K562 (cell line): ENCODE data around the gene GRM3. TPM values are rescaled to one million over a fixed set of nuclear protein-coding genes. Genes with fewer than 3 reads are reported as not detected.

Experiments
- ATAC-seq: fragments of 200-7000 bp; cut with Tn5 transposase; 3 replicates; pipeline ENCODE4 v1.9.1; 2020; ENCODE audit warnings: moderate library complexity
- BruUV-seq: library from RNA; stranded (reverse); fragments of 400-500 nt; replicated peaks from 2 replicates; lab custom pipeline; 2021; lab: Mats Ljungman, UMichigan
- CTCF ChIA-PET: fragments of 300-600 bp; formaldehyde crosslinking; extraction: SDS; loops from one replicate; lab custom pipeline; 2021; ENCODE audit warnings: low intra/inter-chr PET ratio; lab: Yijun Ruan, JAX
- POLR2A ChIA-PET: fragments of 300-600, 350-650 bp; sonication (Branson Sonifier 250); formaldehyde crosslinking; extraction: SDS; loops from one replicate; lab custom pipeline; 2021; ENCODE audit warnings: antibody characterized with exemption, inconsistent platforms; lab: Yijun Ruan, JAX
- DNase-seq, 4 experiments: peaks; one replicate each; pipeline versions ENCODE4 v3.0.0 to v3.0.0-alpha.2; 2011 to 2018; ENCODE audit warnings: low spot score in 3 of 4, mixed read lengths in 3 of 4; ENCODE audit errors: extremely low read depth in 1 of 4
- FAIRE-seq: peaks from 2 replicates; lab custom pipeline; 2011; peaks lifted over from hg19 to GRCh38; lab: Jason Lieb, UNC
- H2AFZ ChIP-seq: 2 replicates; pipeline ENCODE4 v1.6.0; 2011; ENCODE audit warnings: low read depth, low read length, control low read depth, inconsistent platforms
- H3K27ac ChIP-seq: fragments of 200-600 bp; 3 replicates; pipeline ENCODE4 v1.8.0; 2011; ENCODE audit warnings: low read depth, mild to moderate bottlenecking, control low read depth, inconsistent platforms, low read length, moderate library complexity, mixed read lengths; ENCODE audit errors: extremely low read depth
- H3K27me3 ChIP-seq, 2 experiments: fragments of 300-600 bp in 1 of 2; 2 replicates in 1 of 2; 3 replicates in 1 of 2; pipeline versions ENCODE4 v1.6.0 to v1.8.0; 2011; ENCODE audit warnings: inconsistent platforms in 2 of 2, low read length in 2 of 2, mild to moderate bottlenecking in 1 of 2, mixed read lengths in 1 of 2, moderate library complexity in 1 of 2; ENCODE audit not compliant: control insufficient read depth in 2 of 2, insufficient read depth in 2 of 2
- H3K36me3 ChIP-seq: fragments of 300-600 bp; 3 replicates; pipeline ENCODE4 v1.8.0; 2011; ENCODE audit warnings: mild to moderate bottlenecking, low read length, inconsistent platforms; ENCODE audit not compliant: control insufficient read depth, insufficient read depth
- H3K4me1 ChIP-seq, 2 experiments: fragments of 200-600 bp in 1 of 2; replicated peaks in 1 of 2; 2 replicates in 1 of 2; 3 replicates in 1 of 2; pipeline versions ENCODE4 v1.5.1 to v1.8.0; 2011; ENCODE audit warnings: inconsistent platforms in 2 of 2, low read length in 2 of 2, mild to moderate bottlenecking in 1 of 2, mixed read lengths in 1 of 2, moderate library complexity in 1 of 2; ENCODE audit not compliant: control insufficient read depth in 2 of 2, insufficient read depth in 2 of 2
- H3K4me2 ChIP-seq: 2 replicates; pipeline ENCODE4 v1.6.1; 2011; ENCODE audit warnings: low read length, control low read depth, inconsistent platforms, mixed read lengths; ENCODE audit not compliant: insufficient read depth
- H3K4me3 ChIP-seq: fragments of 200-600 bp; sonication (generic), shearing (Covaris generic); 2 replicates; pipeline ENCODE4 v1.5.1; 2016; ENCODE audit warnings: control low read depth, inconsistent platforms
- H3K79me2 ChIP-seq: fragments of 200-600 bp; 3 replicates; pipeline ENCODE4 v1.8.0; 2011; ENCODE audit warnings: low read length, inconsistent platforms; ENCODE audit not compliant: control insufficient read depth, insufficient read depth
- H3K9ac ChIP-seq, 2 experiments: 2 replicates each; pipeline versions ENCODE4 v1.6.0 to v1.6.1; 2011; ENCODE audit warnings: low read depth in 2 of 2, low read length in 2 of 2, control low read depth in 1 of 2, inconsistent platforms in 1 of 2, mild to moderate bottlenecking in 1 of 2, mixed read lengths in 1 of 2; ENCODE audit not compliant: insufficient read depth in 1 of 2
- H3K9me1 ChIP-seq: one replicate; pipeline ENCODE4 v1.6.0; 2011; ENCODE audit warnings: inconsistent platforms, mild to moderate bottlenecking, low read length, moderate library complexity; ENCODE audit not compliant: control insufficient read depth, insufficient read depth
- H3K9me3 ChIP-seq: replicated peaks from 2 replicates; pipeline ENCODE4 v1.5.1; 2011; ENCODE audit warnings: low read depth, low read length, inconsistent platforms; ENCODE audit not compliant: control insufficient read depth, insufficient read depth
- H4K20me1 ChIP-seq: replicated peaks from 2 replicates; pipeline ENCODE4 v1.6.1; 2011; ENCODE audit warnings: low read length, inconsistent platforms, mixed read lengths; ENCODE audit not compliant: control insufficient read depth, insufficient read depth
- ARID2 ChIP-seq: fragments of 450-650 bp; IDR thresholded peaks from 2 replicates; pipeline ENCODE4 v1.6.1; 2017; ENCODE audit warnings: antibody characterized with exemption, mild to moderate bottlenecking
- CREB5 ChIP-seq: fragments of 250-450 bp; sonication (Bioruptor Pico); IDR thresholded peaks from 2 replicates; pipeline ENCODE4 v1.5.0; 2020; ENCODE audit warnings: mild to moderate bottlenecking
- DNMT1 ChIP-seq: fragments of 450-650 bp; IDR thresholded peaks from 2 replicates; pipeline ENCODE4 v1.6.1; 2016; ENCODE audit warnings: antibody characterized with exemption, mild to moderate bottlenecking
- EHMT2 ChIP-seq: fragments of 450-650 bp; IDR thresholded peaks from 2 replicates; pipeline ENCODE4 v1.6.1; 2018; ENCODE audit warnings: antibody characterized with exemption
- GABPA ChIP-seq: fragments of 200-800 bp; sonication (Bioruptor generic); conservative IDR thresholded peaks from 2 replicates; pipeline ENCODE4 v1.6.1; 2016; ENCODE audit warnings: low read depth, missing genetic modification characterization, missing compliant biosample characterization
- GABPB2 ChIP-seq: fragments of 250-450 bp; sonication (Bioruptor Pico); conservative IDR thresholded peaks from 2 replicates; pipeline ENCODE4 v1.5.1; 2021; ENCODE audit warnings: mild to moderate bottlenecking
- RBM39 ChIP-seq: fragments of 200-400 bp; formaldehyde crosslinking; optimal IDR thresholded peaks from 2 replicates; pipeline ENCODE3; 2018; ENCODE audit warnings: low read depth, low read length
- STAT5A ChIP-seq: IDR thresholded peaks from 2 replicates; pipeline ENCODE4 v1.6.1; 2012; ENCODE audit warnings: low read length, inconsistent platforms, borderline replicate concordance
- TAF9B ChIP-seq: fragments of 450-650 bp; IDR thresholded peaks from 2 replicates; pipeline ENCODE4 v1.6.1; 2018; ENCODE audit warnings: mild to moderate bottlenecking; ENCODE audit not compliant: partially characterized antibody
- TRIM28 ChIP-seq: fragments of 450-650 bp; IDR thresholded peaks from 2 replicates; pipeline ENCODE4 v1.6.1; 2017
- ZBTB33 ChIP-seq: sonication (generic); formaldehyde crosslinking; IDR thresholded peaks from 2 replicates; pipeline ENCODE4 v1.8.1; 2023; ENCODE audit warnings: mild to moderate bottlenecking, missing genetic modification reagents
- ZNF134 ChIP-seq: fragments of 250-450 bp; sonication (Bioruptor Pico); conservative IDR thresholded peaks from 2 replicates; pipeline ENCODE4 v1.4.0; 2020
- ZNF165 ChIP-seq: fragments of 250-450 bp; sonication (Bioruptor Pico); IDR thresholded peaks from 2 replicates; pipeline ENCODE4 v1.4.0; 2020; ENCODE audit warnings: borderline replicate concordance
- ZNF316 ChIP-seq: fragments of 450-650 bp; IDR thresholded peaks from 2 replicates; pipeline ENCODE4 v1.6.1; 2016
- WGBS: fragments of 100-300 bp; shearing (Covaris generic); methylation state at CpG from one replicate; pipeline ENCODE4 v1.1.6; 2016; ENCODE audit warnings: low coverage, mixed read lengths; ENCODE audit not compliant: insufficient coverage; ENCODE audit errors: missing lambda C conversion rate; 5-methylcytosine and 5-hydroxymethylcytosine counted together
- in situ Hi-C: fragments of 300-500 bp; cut with MboI; formaldehyde crosslinking; loops from 4 replicates; pipeline ENCODE4 v1.15.0; 2018; ENCODE audit warnings: inconsistent platforms, mixed read lengths
- intact Hi-C: fragments of 100-400 bp; cut with micrococcal nuclease; formaldehyde crosslinking; loops from 2 replicates; pipeline ENCODE4 v1.14.2; 2022
- polyA plus RNA-seq, 8 experiments: library from polyadenylated mRNA; depleted of rRNA in 4 of 8; stranded (reverse) in 5 of 8; unstranded in 3 of 8; fragments of >200 nt; fragmentation: Nextera tagmentation in 2 of 8; fragmentation: Illumina TruSeq in 1 of 8; extraction: Ambion mirVana in 2 of 8; extraction: Trizol in 1 of 8; gene quantifications; 2 replicates each; pipeline versions ENCODE4 v1.2.1 to v1.2.3, GENCODE V29; 2011 to 2014; ENCODE audit warnings: inconsistent platforms in 1 of 8, missing spikeins in 1 of 8
- total RNA-seq, 7 experiments: library from RNA; depleted of rRNA in 6 of 7; stranded (reverse); fragments of >200 nt in 6 of 7; fragmentation: Illumina TruSeq in 2 of 7; extraction: Trizol in 2 of 7; gene quantifications; 2 replicates each; pipeline versions ENCODE4 v1.2.1 to v1.2.3, GENCODE V29; 2011 to 2021; ENCODE audit warnings: low replicate concordance in 1 of 7

GRM3 gene
- total and polyA plus RNA-seq, 9 of the 15 experiments (the other 6 are each of a cell fraction or from before 2014, with no cell fraction given) = 0.03 to 0.08 (median 0.03) TPM; not detected in 6

GRCh38 chr7:86826948-86827347, 183.2 kb downstream of the GRM3 start:
- in situ Hi-C loops = no loop called here
- TF ChIP-seq EHMT2 (no peak), ZNF134 (CRISPR knock-in tag) (no peak), ZNF316 (peak; percentile 48; the same call in 1 of the 2 replicates), ZNF165 (CRISPR knock-in tag) (no peak)
- no peak overlapping the region for H3K4me2 ChIP-seq
- DNase-seq = no peak
- H3K9ac ChIP-seq = no peak overlapping the region
- H3K27ac ChIP-seq = no peak overlapping the region
- no peaks in the 10 kb centered on the region for H3K79me2 ChIP-seq
- no peaks in the 10 kb centered on the region for H3K36me3 ChIP-seq
- ChIA-PET CTCF (no interaction called here), POLR2A (interaction anchor here (0.6 kb wide), 2 partner anchors 42 to 1275 kb away, joined by 4 to 5 read pairs; no protein-coding TSS in a partner anchor)
- no TSS peak for BruUV-seq
- 0% methylated on average over 1 of the region's 1 CpG for WGBS
- FAIRE-seq = no peak
- no peaks in the 10 kb centered on the region for H3K27me3 ChIP-seq
- H3K4me1 ChIP-seq = no peaks in the 10 kb centered on the region
- H3K9me3 ChIP-seq = no peaks in the 10 kb centered on the region
- H2AFZ ChIP-seq = no peak overlapping the region
- no peaks in the 10 kb centered on the region for H3K9me1 ChIP-seq
- no peak for ATAC-seq
- intact Hi-C loops = loop anchor here (10.0 kb wide), 1 partner anchor 408 kb away; no protein-coding TSS in a partner anchor
- no peaks in the 10 kb centered on the region for H4K20me1 ChIP-seq
- H3K4me3 ChIP-seq = no peak overlapping the region

GRCh38 chr7:86833360-86833759, 189.7 kb downstream of the GRM3 start:
- no peaks in the 10 kb centered on the region for H3K4me1 ChIP-seq
- CTCF ChIA-PET = no interaction called here
- H2AFZ ChIP-seq = no peak overlapping the region
- TF ChIP-seq TAF9B (no peak), GABPA (no peak), STAT5A (no peak), DNMT1 (no peak), GABPB2 (no peak), CREB5 (no peak), RBM39 (no peak), ZBTB33 (CRISPR knock-in tag) (no peak), ARID2 (no peak), TRIM28 (no peak)

More at GRCh38 chr7:86833360-86833759, 189.7 kb downstream of the GRM3 start:
- H3K4me3 ChIP-seq = no peak overlapping the region
- no peaks in the 10 kb centered on the region for H3K36me3 ChIP-seq
- H3K79me2 ChIP-seq = no peaks in the 10 kb centered on the region
- no peaks in the 10 kb centered on the region for H4K20me1 ChIP-seq
- H3K9me1 ChIP-seq = no peaks in the 10 kb centered on the region
- no peak for ATAC-seq
- in situ Hi-C loops = no loop called here
- intact Hi-C loops = no loop called here
- no peak overlapping the region for H3K4me2 ChIP-seq
- no TSS peak for BruUV-seq
- no peaks in the 10 kb centered on the region for H3K9me3 ChIP-seq
- POLR2A ChIA-PET = interaction anchor here (0.8 kb wide), 1 partner anchor 20 kb away, joined by 3 read pairs; no protein-coding TSS in a partner anchor
- no peak for FAIRE-seq
- no peaks in the 10 kb centered on the region for H3K27me3 ChIP-seq
- no peak overlapping the region for H3K27ac ChIP-seq
- WGBS = 0% methylated on average over 3 of the region's 3 CpGs
- no peak for DNase-seq
- no peak overlapping the region for H3K9ac ChIP-seq
